Measurements from ENCODE around the gene BSPRY. TPM values are rescaled to one million over a fixed set of nuclear protein-coding genes. Genes with fewer than 3 reads are reported as not detected.

BSPRY gene
- total and polyA plus RNA-seq, 2 of the 13 experiments (the other 11 are each of a cell fraction or from before 2014, with no cell fraction given), result 0.09 to 0.26 TPM

GRCh38 chr9:113395000-113395861, 45.9 kb downstream of the BSPRY start:
- Histone ChIP-seq H3K4me1 (ENCODE audit: insufficient read depth, low read length) (peaks cover 86% of the 10 kb centered on the region), H3K27me3 (ENCODE audit: control insufficient read depth in 1 of 2, insufficient read depth in 2 of 2, low read length in 2 of 2) (no peaks in the 10 kb centered on the region), H3K27ac (ENCODE audit: extremely low read length, insufficient read depth, low read length) (peak overlapping the region; percentile 63), H3K36me3 (replicated peaks in 1 of 2; ENCODE audit: control insufficient read depth in 1 of 2, insufficient read depth in 2 of 2, low read length in 2 of 2) (peaks cover 8 to 27% of the 10 kb centered on the region in 2 experiments; a peak in 4 of 5 replicates), H2AFZ (ENCODE audit: low read length) (no peak overlapping the region), H3K4me3 (replicated peaks in 1 of 3; ENCODE audit: insufficient read depth in 1 of 3, low read depth in 2 of 3, low read length in 3 of 3) (0 out of 6 replicates have a peak overlapping the region, but pooled peaks of 1 of the 3 experiments have one; percentile 22), H3K9me3 (ENCODE audit: low read length) (no peaks in the 10 kb centered on the region), H4K20me1 (ENCODE audit: insufficient read depth, low read length) (no peaks in the 10 kb centered on the region), H3K4me2 (ENCODE audit: low read depth, low read length) (peak overlapping the region; percentile 60), H3K79me2 (ENCODE audit: insufficient read depth, low read length) (peaks cover 22% of the 10 kb centered on the region), H3K9ac (ENCODE audit: insufficient read depth, low read depth, low read length) (peak overlapping the region; percentile 31; the same call in 1 of the 2 replicates)
- intact Hi-C loops (cut with micrococcal nuclease; ENCODE audit: unreplicated experiment) (no loop called here), in situ Hi-C loops (cut with HindIII; ENCODE audit: extremely low pct_ligation_motif_present, low pct_unique_long_range_greater_than_20kb) (no loop called here)
- ChIA-PET POLR2A (interaction anchor here (0.7 to 1.7 kb wide), 10 partner anchors 8 to 255 kb away, joined by 3 to 13 read pairs (median 4); partner anchors contain the start of genes C9orf43, CDC26, HDHD3 and POLE3), CTCF (ENCODE audit: low intra/inter-chr PET ratio, low total read pairs) (no interaction called here)
- DNase-seq (ENCODE audit: low spot score) (peak; percentile 87), ATAC-seq (peak; percentile 89), FAIRE-seq (peak; percentile 85)
- BruUV-seq (replicated peaks), result no TSS peak
- 69% methylated on average over 9 of the region's 9 CpGs for WGBS (ENCODE audit: low lambda C conversion rate)
- no peak for TF ChIP-seq ZNF674 (CRISPR knock-in tag; IDR thresholded peaks at IDR 0.05; ENCODE audit: low read depth)
- TF ChIP-seq FOXA3 (CRISPR knock-in tag; IDR thresholded peaks at IDR 0.05), result peak; percentile 89
- TF ChIP-seq MXI1 (IDR thresholded peaks at IDR 0.05; ENCODE audit: borderline replicate concordance, low read depth, low read length), result peak; percentile 59; the same call in 1 of the 3 replicates
- TF ChIP-seq ZNF710 (CRISPR knock-in tag; IDR thresholded peaks at IDR 0.05; ENCODE audit: borderline replicate concordance), result peak; percentile 67; the same call in 1 of the 2 replicates
- no peak for TF ChIP-seq ZNF230 (CRISPR knock-in tag; IDR thresholded peaks at IDR 0.05)
- TF ChIP-seq ZNF891 (CRISPR knock-in tag; IDR thresholded peaks at IDR 0.05), result no peak
- no peak for TF ChIP-seq PAF1 (CRISPR knock-in tag; IDR thresholded peaks at IDR 0.05)
- no peak for TF ChIP-seq AGO1 (IDR thresholded peaks at IDR 0.05; ENCODE audit: low read depth, low read length, poor library complexity, severe bottlenecking)
- no peak for TF ChIP-seq HOXA7 (CRISPR knock-in tag; IDR thresholded peaks at IDR 0.05)
- TF ChIP-seq ZNF549 (CRISPR knock-in tag; IDR thresholded peaks at IDR 0.05), result no peak
- no peak for TF ChIP-seq SP4 (CRISPR knock-in tag; IDR thresholded peaks at IDR 0.05)
- no peak; the same call in 1 of the 2 replicates for TF ChIP-seq TCF7 (IDR thresholded peaks at IDR 0.05; ENCODE audit: low read depth)
- TF ChIP-seq HDAC2 (CRISPR knock-in tag; IDR thresholded peaks at IDR 0.05), result peak; percentile 95
- TF ChIP-seq ZNF513 (CRISPR knock-in tag; conservative IDR thresholded peaks at IDR 0.05), result no peak
- no peak for TF ChIP-seq ZNF567 (CRISPR knock-in tag; IDR thresholded peaks at IDR 0.05; ENCODE audit: borderline replicate concordance)
- TF ChIP-seq NFIB (CRISPR knock-in tag; IDR thresholded peaks at IDR 0.05; ENCODE audit: borderline replicate concordance), result no peak
- peak; percentile 50; the same call in 1 of the 2 replicates for TF ChIP-seq ZNF501 (CRISPR knock-in tag; IDR thresholded peaks at IDR 0.05)
- TF ChIP-seq KDM6A (CRISPR knock-in tag; IDR thresholded peaks at IDR 0.05; ENCODE audit: low read depth), result peak; percentile 86
- 0 out of 2 replicates have a peak, but pooled peaks have one; percentile 27 for TF ChIP-seq ZNF160 (CRISPR knock-in tag; IDR thresholded peaks at IDR 0.05)
- TF ChIP-seq ZNF333 (CRISPR knock-in tag; IDR thresholded peaks at IDR 0.05; ENCODE audit: borderline replicate concordance), result 0 out of 2 replicates have a peak, but pooled peaks have one; percentile 39
